ENCODE data around the gene SCAF4.

Gene SCAF4

DNA sequence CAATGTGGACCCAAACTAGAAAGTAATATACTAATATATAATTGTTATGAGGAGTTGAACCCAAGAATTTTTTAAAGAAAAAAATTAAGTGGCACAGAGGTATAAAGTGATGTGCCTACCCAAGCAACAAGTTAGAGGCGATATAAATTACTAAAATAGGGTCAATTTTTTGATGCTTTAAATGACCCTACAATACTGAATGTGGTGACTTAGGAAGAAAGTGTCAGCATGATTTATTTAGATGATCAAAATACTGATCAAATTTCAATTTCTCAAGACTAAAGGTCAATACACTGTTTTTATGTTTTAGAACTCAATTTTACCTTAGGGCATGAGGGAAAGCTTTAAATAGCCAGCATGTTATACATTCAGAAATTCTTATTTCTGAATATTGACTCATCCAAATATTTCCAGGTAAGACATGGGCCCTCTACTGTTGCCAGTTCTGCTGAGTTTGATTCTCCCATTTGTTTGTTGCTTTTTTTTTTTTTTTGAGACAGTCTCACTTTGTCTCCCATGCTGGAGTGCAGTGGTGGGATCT is 20.1 kb downstream of the SCAF4 start:
- DNase-seq = no peak

DNA sequence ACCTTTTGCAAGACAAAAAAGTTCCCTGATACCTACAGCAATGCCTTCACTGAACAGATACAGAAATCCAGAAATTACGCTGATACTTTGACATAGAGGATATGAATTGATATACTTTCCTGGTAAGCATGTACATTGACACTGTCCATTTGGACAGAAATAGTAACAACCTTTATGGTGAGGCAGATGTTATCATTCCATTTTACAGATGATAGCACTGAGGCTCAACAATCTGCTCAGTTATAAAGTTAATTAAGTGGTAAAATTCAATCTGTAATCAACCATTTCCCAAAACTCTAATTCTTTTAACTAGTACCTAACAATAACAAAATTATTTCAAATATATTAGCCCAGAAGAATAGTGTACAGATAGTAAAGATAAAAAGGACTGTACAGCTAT is 20.6 kb downstream of the SCAF4 start:
- DNase-seq = no peak

DNA sequence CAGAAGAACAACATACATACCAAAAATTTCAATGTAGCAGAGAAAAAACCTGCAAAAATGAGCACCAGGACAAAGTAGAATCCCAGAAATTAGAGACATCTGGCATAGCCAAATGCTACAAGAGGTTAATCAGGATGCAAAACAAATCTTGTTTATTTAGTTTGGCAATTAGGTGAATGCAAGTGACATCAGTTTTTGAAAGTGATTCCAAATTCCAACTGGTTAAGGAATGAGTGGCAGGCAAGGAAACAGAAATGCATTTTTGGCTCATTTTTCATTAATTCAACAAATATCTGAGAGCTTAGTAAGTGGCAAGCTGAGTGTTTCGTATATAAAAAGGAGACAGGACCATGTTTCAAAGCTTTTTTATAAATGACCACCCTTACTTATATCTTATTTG is 21.3 kb downstream of the SCAF4 start:
- DNase-seq = no peak

DNA sequence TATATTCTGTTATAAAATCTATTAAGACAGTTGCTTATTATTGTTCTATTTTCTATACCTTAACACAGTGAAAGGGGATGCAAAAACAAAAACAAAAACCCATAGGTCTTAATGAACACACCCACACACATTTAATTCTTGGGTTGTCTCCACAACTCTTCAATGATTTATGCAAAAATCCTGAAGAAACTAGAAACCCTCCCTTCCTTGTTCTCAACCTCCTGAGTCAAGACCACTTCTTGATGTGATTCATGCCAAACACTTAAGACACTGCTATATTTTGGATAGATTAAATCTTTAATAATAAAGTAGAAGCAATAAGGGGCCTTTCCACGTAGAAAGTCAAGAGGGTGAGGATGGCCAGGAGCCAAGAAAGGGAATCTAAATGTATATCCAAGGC is 23.4 kb downstream of the SCAF4 start:
- no peak for DNase-seq

DNA sequence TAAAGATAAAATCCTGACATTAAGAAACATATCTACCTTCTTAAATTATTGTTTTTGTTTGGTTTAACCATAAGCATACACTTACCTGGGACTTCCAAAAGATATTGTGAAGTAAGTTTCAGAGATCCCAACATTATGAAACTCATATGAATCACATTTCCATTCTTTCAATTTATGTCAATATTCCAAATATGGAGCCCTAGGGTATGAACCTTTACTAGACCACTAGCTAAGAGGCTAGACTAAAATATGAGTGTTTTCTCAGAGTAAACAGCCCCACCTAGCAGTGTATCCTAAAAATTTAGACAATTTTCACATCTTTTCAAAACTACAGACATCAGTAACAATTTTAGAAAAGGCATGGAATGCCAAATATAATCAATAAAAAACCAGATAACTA is 24.4 kb downstream of the SCAF4 start:
- no peak for DNase-seq

DNA sequence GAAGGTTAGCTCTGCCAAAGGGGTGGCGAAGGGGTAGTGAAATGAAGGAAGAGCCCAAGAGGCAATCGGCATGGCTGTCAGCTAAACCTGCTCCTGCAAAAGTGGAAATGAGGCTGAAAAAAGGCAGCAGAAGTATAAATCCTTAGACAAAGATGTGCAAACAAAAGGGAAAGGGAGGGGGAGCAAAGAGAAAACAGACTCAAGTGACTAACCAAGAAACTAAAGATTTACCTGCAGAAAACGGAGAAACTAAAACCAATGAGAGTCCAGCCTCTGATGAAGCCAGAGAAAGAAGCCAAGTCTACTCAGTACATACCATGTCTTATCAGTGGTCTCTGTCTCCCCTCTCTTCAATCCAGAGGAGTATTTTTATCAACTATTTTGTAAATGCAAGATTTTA is 25.4 kb downstream of the SCAF4 start:
- no peak for DNase-seq

DNA sequence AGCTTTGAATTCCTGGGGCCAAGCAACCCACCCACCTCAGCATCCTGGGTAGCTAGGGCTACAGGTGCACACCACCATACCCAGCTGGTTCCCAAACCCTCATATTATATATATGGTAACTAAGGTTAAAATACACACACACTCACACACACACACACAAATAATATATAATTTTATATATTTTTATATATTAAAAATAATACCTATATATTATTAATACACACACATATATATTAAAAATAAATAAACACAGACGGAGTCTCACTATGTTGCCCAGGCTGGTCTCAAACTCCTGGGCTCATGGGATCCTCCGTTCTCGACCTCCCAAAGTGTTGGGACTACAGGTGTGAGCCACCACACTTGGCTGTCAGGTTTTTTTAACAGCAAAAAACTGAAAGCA is 31.9 kb downstream of the SCAF4 start:
- DNase-seq = no peak

DNA sequence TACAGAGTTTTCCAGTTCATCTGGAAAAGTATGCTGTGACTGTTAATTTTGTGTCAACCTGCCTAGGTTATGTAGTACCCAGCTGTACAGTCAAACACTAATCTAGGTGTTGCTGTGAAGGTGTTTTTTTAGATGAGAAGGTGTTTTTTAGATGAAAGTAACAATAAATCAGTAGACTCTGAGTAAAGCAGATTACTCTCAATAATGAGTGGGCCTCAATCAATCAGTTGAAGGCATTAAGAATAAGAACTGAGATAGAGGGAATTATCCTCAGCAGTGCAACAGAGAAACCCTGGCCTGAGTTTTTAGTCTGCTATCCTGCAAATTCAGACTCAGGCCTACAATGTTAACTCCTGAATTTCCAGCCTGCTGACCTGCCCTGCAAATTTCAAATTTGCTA is 33.5 kb downstream of the SCAF4 start:
- DNase-seq = no peak

DNA sequence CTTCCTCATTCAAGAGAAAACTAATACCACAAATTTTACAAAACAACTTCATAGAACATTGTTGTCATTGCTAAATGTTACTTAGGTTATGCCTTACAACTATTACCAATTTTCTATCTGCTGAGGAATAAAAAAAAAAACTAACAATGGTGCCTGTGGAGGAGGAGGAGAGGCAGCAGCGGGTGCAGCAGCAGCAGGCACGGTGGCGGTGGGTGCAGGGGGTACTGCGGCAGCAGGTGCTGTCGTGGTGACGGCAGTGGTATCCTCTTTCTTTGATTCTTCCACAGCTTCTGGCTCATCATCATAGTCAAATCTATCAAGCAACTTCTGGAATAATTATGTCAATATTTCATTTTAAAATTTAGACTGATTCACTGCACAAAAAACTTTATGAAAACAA is 35.5 kb downstream of the SCAF4 start:
- DNase-seq = no peak

DNA sequence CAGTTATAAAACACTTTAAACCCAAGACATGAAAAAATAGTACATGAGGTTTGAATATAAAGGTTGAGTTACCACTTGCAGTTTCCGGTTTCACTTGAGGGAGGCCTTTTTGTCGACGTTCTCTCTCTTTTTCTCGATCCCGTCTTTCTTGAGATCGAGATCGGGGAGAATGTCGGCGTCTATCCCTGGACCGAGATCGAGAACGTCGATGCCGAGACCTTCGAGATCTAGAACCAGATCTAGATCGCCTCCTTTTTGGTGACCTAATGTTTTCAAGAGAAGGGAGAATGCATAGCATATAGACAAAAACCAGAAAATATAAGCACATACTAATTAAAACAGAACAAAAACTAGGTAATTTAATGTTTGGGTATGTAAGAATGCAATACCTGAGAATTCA is 38.7 kb downstream of the SCAF4 start:
- DNase-seq = no peak

DNA sequence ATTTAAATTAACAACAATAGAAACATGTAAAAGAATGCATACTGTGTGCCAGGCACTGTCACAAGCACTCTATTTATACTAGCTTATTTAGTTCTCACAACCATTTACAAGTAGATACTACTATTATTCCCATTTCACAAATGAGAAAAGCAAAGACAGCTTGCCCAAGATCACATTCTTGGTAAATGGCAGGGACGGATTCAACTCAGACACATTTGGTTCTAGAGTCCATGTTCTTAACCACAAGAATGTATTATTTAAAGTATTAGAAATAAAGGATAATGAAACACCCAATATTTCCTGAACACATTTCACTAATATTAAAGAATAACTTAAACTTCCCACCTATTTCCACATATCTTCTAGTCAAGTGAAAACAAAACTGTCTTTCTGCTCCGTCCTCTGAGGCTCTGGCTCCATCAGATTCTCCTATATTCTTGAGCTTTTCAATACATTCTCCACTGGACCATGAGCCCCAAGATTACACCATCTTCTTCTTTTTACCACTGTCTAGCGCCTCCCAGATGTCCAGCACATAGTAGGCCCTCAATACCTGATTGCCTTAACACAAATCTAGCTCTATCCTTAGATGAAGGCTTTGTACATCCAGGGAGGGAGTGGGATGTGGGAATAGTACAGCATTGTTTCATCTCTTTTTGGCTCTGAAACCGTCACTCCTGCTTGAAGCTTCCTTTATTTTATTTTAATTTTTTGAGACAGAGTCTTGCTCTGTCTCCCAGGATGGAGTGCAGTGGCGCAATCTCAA is 43.1 kb downstream of the SCAF4 start:
- DNase-seq = no peak

DNA sequence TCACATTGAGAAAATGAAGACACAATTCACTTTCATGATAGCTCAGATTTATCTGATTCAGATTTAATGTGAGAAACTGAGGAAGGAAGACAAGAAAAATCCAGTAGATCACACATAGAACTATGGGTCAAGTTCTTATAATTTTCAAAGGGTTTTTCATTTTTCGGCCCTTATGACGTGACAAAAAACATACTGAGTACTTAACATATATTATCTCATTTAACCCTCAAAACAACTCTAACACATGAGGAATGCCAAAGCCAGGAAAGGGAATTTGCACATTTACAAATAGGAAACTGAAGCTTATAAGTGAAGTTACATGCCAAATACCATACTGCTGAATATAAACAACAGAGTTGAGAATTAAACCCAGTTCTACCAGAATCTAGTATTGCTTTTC is 44.8 kb downstream of the SCAF4 start:
- no peak for DNase-seq

DNA sequence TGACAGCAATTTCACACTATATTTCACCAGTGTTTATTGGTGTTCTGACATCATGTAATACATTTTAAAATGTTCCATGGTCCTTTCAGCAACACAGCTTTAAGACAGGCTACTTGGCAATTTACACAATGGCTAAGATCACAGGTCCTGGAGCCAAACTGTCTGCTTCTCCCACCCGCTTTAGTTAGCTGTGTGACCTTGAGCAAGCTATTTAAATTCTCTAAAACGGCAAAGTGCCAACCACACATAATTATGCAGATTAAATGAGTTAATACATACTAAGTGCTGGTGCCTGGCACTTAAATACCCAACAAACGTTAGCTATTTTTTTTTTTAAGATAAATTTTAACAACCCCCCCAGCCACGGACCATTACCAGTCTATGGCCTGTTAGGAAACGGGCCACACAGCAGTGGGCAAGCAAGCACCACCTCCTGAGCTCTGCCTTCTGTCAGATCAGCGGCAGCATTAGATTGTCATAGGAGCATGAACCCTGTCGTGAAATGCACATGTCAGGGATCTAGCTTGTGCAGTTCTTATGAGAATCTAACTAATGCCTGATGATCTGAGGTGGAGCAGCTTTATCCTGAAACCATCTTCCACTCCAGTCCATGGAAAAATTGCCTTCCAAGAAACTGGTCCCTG is 45.5 kb downstream of the SCAF4 start:
- no peak for DNase-seq

DNA sequence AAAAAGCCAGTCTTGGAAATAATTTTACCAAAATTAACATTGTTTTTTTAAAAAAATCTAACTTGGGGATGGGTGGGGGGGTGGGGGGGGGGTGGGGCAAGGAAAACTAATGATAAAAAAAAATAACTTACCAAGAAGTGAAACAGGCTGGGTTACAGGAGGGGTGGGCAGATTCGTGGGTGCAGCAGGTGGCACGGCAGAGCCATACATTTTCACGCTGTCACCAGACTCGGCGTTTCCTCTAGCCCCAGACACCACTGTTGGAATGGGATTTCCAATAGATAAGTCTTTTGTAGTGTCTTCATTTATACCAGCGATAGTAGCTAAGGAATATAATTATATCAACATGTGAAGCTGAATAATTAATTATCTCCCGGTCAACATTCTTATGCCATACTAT is 47.0 kb downstream of the SCAF4 start:
- DNase-seq = no peak

DNA sequence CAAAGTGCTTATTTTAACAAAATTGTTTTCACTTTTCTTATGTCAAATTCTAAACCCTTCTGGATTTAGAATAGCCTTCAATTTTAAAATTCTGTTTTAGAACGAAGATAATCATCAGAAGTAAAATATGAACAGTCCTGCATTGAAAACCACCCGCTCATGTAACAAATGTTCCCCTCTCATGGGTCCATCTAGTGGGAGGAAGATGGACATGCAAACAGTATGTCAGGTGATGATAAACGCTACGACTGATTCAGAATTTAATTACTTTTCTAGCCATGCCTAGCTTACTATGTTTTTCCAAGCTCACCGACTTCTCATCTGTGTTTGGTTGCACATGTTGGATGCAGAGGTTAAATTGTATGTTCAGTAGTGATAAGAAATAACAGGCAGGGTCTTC is 48.9 kb downstream of the SCAF4 start:
- no peak for DNase-seq

DNA sequence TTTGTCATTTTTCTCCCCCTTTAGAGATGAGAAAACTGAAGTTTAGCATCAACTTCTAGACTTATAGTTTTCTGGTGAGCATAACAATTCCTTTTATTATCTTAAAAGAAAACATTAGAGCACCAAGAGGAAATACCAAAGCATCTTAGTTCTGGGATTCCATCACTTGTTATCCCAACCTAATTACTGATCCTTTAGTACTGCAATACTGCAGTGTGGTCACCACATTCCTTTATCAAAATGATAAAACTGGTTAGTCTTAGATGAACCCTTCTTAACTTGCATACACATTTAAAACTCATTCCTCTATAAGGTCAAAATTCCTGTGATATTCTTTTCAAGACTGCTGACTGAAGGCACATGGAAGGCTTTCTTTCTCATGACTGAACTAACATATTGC is 49.3 kb downstream of the SCAF4 start:
- DNase-seq = no peak

DNA sequence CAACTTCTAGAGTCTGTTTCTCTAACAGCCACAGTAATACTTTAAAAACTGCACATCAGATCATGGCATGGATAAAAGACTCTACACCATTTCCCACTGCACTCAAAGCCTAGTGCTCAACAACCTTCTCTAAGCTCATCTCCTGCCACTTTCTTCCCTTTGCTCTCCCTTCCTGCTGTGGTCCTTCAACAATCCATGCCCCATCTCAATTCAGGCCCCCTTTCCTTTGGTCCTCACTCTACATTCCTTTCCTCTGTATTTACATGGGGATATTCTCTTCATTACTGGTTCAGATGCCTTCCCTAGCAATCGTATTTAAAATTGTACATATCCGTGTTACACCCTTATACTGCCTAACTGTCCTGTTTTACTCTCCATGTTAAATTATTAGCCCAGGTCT is 53.4 kb downstream of the SCAF4 start:
- no peak for DNase-seq

DNA sequence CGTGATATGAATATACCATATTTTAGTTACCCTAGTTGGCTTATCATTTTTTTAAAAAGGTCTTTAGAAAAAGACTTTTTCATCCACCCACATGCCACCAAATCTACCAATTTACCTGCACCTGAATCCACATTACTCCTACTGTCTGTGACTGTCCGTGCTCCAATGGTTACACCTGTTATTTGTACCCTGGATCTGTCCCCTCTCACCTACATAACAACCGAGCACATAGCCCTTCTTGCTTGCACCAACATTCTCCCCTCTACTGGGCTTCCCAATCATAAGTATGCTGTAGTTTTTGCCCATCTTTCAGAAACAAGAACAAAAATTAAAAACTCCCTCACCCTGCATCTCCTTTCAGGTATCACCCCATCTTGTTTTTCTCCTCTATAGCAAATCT is 54.9 kb downstream of the SCAF4 start:
- no peak for DNase-seq

DNA sequence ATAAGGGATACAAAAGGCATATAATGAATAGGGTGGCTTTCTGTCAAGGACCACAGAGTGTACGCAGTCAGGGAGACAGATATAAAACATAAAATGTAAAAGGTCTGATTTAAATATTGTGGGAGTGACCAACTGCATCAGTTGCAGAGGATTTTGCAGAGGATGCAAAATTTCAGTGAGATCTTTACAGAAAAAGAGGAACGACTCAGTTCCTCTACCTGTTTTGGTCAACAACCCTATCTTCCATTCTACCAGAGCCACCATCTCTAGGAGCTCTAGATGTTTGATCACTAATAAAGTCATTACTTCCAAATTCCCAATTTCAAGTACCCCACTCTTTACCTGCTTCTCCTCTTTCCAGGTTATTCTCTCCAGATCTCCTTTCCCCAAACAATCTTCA is 56.0 kb downstream of the SCAF4 start:
- DNase-seq = no peak

DNA sequence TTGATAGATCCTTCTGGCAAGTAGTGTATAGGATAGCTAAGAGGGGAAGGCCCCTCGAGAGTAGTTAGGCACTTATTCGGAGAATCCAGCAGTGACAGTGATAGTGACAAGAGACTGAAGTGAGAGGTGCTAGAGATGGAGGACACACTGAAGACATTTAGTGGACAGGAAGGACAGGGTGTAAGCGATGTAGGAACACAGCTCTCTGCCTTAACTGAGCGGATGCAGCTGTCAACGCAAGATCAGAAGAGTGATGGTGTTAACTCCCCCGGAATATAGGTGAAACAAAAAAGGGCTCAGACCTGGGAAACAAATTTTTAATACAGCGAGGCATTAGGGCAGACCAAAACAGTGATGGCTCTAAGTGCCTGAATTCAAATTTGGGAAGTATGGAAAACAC is 56.6 kb downstream of the SCAF4 start:
- DNase-seq = no peak

DNA sequence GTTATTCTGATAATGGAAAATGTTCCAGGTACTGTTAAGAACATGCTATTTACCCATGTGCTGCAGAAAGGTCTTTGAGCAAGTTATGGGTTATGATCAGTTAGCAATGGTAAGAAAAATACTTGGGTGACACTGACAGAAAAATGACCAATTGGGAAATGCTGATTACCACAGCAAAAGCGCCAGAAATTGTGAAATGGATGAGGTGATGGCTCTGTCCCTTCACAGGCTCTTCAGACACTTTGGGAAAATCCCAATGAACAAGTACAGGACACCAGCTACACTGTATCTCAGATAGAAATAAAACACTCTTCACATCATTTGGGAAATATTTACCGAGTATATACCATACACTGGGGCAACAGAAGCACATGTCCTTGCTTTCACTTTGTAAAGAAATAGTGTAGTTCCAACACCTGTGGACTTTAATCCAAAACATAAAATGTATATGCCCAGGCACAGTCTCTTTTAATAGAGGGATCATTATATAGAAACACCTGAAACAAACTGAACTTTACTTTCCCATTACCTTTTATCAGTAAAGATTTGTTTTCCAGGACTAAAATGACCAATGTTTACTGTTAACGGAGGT is 58.5 kb downstream of the SCAF4 start:
- DNase-seq = no peak

DNA sequence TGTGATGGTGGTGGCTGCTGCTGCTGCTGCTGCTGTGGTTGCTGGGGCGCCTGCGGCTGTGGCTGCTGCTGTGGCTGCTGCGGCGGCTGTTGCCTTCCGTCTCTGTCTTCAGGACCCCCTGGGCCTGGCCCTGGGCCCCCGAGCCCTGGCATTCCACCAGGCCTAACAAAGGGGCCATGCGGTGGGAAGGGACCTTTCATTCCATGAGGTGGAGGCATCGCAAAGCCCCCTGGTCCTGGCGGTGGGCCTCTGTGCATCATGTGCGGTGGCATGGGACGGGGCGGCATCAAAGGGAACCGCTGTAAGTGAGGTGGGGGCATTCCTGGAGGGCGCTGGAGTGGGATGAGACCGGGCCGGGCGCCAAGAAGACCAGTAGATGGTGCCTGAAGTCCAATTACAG is 60.0 kb downstream of the SCAF4 start:
- no peak for DNase-seq

DNA sequence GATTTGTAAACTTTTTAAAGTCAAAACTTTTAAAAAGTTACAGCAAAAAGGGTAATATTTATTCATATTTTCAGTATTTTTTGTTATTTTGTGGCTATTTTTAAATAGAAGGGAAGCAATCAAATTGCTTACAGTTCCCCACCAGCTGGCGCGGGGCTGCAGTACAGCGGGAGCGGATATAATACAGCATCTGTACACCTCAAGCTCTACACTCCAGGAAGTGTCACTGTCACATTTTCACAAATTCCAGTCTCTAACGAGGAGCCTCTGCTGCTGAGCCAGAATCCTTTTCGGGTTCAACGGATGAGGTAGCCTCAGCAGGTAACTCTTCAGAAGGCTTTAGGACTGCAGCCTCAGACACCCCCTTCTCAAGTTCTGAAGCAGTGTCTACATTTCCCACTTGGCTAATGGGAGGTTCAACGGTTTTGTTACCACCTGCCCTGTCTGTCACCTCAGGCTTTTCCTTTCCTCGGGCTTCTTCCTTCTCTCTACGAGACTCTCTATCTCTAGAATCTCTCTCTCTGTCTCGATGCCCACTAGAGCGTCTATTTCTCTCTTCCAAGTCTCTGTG is 60.7 kb downstream of the SCAF4 start:
- peak; percentile 65 for DNase-seq

DNA sequence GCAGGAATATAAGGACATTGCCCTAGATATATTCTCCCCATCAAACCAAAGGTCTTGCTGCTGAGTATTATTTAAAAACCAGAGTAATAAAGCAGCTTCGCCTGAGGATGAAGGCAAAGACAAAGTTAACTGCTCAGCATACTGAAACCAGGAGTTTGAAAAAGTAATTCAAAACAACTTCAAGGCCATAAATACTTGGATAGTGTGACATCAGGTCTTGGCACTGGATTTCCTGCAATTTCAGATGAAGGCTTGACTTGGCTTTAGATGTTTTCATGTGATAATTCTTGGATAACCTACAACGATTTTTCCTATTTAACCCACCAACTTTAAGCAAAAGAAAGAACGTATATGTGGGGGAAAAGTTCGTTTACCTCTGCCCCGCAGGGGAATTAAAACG is 61.8 kb downstream of the SCAF4 start:
- DNase-seq = no peak

Measured in NCI-H2171 treated with DMSO at 0.1 percent for 48 hours (cell line).